RKO (cell line): Measurements from ENCODE around the gene CEP295NL.

Experiments used
- DNase-seq: peaks from one replicate; pipeline ENCODE4 v3.0.0-alpha.2; 2016; ENCODE audit warnings: low spot score

The CEP295NL gene

DNA sequence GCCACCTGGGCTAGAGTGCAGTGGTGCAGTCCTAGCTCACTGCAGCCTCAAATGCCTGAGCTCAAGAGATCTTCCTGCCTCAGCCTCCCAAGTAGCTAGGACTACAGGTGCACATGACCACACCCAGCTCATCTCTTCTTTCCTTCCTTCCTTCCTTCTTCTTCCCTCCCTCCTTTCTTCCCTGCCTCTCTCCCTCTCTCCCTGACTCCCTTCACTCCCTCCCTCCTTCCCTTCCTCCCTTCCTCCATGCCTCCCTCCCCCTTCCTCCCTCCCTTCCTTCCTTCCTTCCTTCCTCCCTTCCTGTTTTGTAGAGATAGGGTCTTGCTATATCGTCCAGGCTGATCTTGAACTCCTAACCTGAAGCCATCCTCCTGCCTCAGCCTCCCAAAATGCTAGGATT is 38.9 kb downstream of the CEP295NL start:
- no peak for DNase-seq

DNA sequence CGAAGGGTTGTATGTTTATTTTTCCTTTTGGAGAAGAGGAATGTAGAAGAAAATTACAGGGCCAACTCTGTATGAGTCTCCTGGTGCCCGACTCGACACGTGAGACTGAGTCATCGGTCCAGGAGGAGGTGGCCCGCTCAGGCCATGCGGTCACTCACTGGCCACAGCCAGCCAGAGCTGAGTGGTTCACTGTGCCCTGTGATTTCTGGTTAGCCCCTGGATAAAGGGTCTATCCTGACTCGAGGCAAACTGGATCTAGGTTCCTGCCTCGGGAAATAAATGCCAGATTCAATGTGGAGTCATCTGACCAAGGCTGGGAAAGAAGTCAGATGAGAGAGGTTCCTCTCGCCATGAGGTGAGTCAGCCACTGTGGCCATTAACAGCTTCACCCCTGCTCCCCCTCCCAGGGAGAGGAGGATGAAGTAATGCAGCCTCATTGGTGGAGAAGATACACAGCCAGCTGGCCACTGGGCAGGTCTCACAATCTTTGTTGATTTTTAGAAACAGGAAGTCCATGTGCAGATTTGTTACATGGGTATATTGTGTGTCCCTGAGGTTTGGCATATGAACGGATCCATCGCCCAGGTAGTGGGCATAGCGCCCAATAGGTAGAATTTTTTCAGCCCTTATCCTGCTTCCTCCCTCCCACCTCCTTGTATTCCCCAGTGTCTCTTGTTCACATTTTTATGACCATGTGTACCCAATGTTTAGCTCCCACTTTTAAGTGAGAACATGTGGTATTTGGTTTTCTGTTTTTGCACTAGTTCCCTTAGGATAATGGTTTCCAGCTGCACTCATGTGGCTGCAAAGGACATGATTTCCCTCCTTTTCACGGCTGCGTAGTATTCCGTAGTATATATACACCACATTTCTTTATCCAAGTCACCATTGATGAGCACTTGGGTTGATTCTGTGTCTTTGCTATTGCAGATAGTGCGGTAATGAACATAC is 40.7 kb downstream of the CEP295NL start:
- DNase-seq: peak; percentile 95

DNA sequence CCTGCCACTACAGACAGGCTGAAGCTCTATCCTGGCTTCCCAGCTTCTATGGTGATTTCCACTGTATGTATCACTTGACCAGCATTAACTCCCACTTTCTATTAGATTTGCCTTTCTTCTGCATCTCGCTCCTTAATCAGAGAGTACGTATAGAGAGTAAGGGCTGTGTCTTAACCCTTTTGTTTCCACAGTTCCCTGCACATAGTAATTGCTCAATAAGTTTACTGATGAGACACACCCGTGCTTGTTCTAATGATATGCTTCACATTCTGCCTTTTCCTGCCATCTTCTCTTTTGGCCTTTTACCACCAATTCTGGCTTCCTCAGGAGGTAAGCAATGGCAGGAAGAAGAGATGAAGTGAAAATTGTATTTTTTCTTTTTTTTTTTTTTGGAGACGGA is 41.8 kb downstream of the CEP295NL start:
- DNase-seq: no peak

DNA sequence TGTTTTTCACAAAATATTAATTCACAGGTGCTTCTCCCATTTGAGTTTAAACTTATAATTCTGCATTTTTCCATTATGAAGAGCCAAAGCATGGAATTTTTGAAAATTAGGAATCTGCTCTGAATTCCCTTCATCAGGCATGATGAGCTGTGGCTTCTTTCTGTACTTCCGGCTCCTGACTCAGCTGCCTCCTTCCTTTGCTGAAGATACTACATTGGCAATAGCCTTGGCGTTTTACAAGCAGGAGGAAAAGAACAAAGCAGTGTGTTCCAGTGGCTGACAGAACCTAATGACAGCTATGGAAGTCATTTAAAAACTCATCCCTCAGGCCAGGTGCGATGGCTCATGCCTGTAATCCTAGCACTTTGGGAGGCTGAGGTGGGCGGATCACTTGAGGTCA is 44.0 kb downstream of the CEP295NL start:
- peak; percentile 51 for DNase-seq

DNA sequence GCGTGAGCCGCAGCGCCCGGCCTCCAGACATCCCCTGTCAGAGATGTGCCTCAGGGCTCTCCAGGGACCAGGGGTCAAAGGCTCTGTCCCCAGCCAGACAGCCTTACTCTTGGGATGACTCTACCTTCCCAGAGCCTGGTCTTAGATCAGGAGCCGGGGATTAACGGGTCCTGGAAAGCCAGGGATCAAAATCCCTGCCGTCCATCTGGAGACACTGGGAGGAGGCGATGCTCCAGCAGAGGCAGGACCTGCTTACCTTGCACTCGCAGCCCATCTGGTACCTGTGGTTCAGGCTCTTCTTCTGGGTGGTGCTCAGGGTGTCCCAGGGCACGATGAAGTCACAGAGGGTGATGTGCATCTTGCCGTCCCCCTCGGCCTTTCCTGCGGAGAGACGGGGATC is 45.7 kb downstream of the CEP295NL start:
- no peak for DNase-seq

DNA sequence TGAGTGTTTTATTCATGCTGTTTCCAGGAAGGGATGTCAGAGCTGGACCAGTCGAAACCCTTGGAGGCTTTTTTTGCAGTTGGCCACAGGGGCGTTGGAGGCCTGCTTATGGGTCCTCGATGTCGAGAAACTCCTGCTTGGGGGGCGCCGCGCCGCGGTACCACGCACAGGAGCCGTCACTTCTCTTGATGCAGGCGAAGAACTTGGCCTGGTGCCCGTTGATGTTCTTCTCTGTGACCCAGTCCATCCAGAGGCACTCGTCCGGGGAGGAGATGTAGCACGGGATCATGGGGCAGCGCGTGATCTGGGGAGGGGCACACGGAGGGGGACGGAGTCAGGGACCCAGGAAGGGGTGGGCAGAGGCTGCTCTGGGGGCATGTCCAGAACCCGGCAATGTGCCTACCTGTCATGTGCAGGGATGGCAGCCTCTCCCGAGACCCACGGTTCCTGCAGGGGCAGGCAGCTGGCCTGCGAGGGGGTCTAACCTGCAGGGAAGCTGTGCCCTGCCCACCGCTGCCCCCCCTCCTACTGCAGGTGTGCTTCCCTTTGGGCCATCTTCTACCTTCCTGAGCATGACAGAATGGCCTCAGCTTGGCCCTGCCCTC is 47.3 kb downstream of the CEP295NL start:
- DNase-seq: no peak

DNA sequence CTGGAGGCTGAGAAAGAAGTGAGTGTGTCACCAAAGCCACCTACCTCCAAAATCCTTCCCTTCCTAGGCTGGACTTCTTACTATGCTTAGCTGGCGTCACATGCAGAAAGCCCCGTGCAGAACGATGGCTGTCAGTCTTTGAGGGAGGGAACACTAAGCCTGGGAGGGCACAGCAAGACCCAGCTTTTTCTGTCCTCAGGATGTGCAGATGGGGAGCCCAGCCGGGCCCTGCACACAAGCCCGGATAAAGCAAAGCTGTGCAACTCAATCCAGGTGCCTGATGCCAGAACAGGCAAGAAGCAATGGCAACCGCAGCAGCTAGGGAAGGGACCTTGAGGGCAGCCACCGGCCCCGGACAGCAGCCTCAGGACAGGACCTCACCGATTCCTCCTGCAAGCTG is 48.5 kb downstream of the CEP295NL start:
- DNase-seq: no peak

DNA sequence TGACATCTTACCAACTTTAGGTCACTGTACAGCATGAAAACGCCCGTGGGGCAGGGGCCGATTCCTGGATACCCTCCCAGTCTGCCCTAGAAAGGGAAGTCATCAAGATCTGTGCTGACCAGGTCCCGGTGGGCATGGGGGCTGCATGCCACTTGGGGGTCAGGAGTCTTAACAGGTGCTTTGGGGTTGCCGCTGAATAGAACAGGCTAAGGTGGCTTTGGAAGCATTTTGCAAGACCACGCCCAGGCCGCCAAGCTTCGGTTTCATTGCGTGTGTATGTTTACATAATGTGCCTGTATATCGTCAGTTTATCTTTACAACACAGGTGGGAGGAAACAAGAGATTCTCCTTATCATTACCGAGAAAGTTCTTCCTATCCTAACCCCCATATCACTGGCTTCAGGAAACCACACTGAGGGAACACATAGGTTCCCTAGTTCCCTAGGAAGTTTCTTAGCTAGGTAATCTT is 49.0 kb downstream of the CEP295NL start:
- no peak for DNase-seq

DNA sequence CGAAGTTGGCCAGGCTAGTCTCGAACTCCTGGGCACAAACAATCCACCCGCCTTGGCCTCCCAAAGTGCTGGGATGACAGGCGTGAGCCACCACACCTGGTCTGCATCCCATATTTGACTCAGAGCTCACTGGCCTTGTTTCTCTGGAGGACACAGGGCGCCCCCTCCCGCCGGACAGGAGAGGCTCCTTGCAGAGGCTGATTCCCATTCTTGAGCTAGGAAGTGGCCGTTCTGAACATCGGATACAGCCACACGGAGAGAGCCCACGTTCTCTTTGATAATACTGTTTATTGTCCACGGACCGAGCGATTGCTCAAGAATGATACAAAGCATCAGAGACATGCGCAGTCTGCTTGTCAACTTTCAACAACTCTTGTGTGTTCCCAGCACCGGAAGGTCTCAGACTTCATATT is 50.3 kb downstream of the CEP295NL start:
- DNase-seq: peak; percentile 30

DNA sequence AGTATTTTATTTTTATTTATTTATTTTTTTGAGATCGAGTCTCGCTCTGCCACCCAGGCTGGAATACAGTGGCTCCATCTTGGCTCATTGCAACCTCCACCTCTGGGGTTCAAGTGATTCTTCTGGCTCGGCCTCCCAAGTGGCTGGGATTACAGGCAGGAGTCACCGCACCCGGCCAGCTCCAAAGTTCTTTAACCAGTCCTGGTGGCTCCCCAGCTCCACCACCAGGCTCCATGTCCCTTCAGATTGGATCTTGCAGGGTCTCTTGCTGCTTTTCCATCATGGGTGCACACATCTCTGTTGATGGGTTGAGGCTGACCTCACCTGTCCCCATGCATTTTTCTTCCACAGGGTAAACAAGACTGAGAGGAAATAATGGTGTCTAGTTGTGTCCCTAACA is 54.0 kb downstream of the CEP295NL start:
- no peak for DNase-seq

DNA sequence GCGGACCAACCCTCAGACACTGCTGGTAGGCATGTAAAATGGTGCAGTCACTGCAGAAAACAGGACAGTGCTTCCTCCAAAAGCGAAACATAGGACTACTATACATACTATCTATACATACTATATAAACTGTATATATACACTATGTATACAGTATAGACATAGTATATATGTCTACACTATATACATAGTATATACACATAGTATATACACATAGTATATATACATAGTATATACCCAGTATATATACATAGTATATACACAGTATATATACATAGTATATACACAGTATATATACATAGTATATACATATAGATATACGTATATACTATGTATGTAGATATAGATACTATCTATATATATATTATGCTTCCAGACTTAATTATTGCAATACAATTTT is 55.9 kb downstream of the CEP295NL start:
- DNase-seq: no peak

DNA sequence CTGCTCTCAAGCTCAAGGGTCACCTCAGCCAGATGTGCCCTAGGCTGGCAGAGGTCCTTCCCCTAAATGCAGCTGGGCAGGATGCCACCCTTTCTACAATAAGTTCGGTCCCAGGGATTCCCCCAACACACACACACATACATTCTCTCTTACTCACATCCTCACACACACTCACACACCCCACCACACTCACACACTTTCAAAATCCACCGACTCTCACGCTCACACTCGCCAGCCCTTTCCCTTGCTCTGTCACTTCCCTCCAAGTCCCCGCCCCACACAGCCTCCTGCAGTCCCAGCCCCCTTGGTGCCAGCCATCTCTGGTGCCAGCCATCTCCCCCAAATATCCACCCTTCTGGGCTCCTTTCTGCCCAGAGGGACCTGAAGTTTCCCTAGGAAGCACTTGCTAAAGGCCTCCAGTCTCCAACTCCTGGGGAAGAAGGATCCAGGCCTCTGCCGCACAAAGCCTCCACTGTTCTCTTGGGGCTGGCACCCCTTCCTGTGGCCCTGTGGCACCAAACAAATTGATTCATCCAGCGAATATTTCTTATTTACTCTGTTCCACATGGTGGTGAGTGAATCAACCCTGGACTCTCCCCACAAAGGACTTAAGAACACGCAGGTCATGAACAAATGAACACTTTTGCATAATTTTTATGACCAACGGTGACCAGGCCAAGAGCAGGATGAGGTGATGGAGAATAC is 58.5 kb downstream of the CEP295NL start:
- no peak for DNase-seq

DNA sequence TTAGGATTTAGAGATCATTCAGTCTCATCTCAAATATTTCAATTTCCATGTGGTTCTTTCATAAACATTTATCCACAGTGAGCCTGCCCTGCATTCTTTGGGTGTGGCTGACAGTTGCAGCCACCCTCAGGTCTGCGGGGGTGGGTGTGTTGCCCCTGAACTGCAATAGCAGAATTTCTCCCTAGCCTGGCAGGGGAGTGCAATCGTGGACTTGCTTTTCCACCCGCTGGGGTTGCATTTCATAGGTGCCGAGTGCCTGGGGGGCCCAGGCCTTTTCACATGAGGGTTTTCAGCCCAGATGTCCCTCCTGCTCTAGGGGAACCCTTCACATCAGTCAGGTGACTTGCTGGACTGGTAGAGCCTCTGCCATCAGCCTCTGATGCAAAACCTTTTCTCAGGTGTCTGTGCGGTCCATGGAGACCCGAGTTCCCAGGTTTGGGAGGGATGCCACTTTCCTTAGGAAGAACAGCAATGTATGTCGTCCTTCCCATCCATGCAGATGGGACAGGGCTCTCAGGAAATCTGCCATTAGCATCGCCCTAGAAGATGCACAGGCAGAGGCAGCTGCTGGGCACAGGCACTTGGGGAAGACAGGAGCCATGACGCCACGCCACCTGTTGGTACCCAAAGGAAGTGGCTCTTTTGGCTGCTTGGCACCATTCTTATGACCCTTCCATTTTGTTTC is 60.0 kb downstream of the CEP295NL start:
- DNase-seq: peak; percentile 69

DNA sequence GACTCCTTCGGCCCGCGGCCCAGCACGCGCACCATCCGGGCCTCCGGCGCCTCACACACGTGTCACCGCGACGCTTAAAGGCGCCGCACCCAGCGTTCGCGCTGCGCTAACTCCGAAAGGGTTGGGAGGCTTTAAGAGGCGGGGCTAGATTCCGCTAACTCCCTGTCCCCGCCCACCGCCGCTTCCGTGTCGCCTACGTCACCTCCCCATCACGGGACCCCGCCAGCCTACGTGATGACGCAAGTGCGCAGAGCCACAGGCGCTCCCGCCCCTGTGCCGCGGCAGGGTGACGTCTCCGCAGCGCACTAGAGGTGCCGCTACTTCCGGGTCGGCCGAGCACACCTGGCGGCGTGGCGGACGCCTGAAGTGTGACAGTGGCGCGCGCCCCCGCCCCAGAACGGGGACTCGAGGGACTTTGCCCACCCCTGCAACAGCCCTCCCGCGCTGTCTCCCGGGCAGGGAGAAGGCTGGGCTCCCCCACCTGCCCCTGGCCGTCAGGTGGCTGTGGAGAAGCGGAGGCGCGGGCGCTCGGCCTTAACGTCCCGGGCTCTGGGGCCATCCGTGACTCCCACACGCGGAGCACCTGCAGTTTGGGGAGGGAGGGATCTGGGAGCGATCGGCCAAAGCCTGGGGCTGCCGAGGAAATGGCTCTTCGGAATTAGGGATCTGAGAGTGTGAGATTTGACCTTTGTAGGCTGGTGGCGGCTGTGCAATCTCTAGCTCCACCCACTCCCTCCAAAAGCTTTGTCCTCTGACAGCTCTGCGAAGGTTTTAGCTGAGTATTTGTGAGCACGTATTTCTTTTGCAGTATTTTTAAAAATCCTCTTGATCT is 62.0 kb downstream of the CEP295NL start, which contains the start of gene USP36:
Gene USP36, minus strand, starts transcription at position 35 of the 832 bp plus-strand sequence. CDS start 4,451 bp downstream, outside the sequence.
- DNase-seq: peak; percentile 98
